B cell (primary cell): ENCODE data around the gene BANF2. TPM values are rescaled to one million over a fixed set of nuclear protein-coding genes. Genes with fewer than 3 reads are reported as not detected.

Source experiments
- ATAC-seq: fragments of 200-7000 bp; cut with Tn5 transposase; one replicate; pipeline ENCODE4 v1.10.0; 2021; ENCODE audit warnings: low read depth, mild to moderate bottlenecking, moderate number of reproducible peaks, moderate library complexity
- CTCF ChIA-PET: fragments of 350-600 bp; sonication (Branson Sonifier 250); formaldehyde crosslinking; loops from one replicate; lab custom pipeline; 2021; ENCODE audit warnings: antibody characterized with exemption, inconsistent platforms; lab: Charles Lee
- POLR2A ChIA-PET: fragments of 350-600 bp; sonication (Branson Sonifier 250); formaldehyde crosslinking; loops from one replicate; lab custom pipeline; 2021; ENCODE audit warnings: antibody characterized with exemption; lab: Charles Lee
- DNase-seq: peaks from one replicate; pipeline ENCODE4 v3.0.0; 2013
- H2AFZ ChIP-seq: 2 replicates; pipeline ENCODE4 v1.6.1; 2012; ENCODE audit warnings: mild to moderate bottlenecking, low read depth, low read length; ENCODE audit not compliant: insufficient read depth, poor library complexity, severe bottlenecking
- H3K27ac ChIP-seq, 2 donors: 1 replicate in 1 of 2; 2 replicates in 1 of 2; pipeline ENCODE4 v1.5.1; 2012 to 2013; ENCODE audit warnings: low read length in 2 of 2, mild to moderate bottlenecking in 2 of 2, moderate library complexity in 1 of 2
- H3K27me3 ChIP-seq, 4 experiments: fragments of 200-600 bp in 1 of 4; sonication (generic) in 1 of 4; replicated peaks in 1 of 4; 1 replicate in 2 of 4; 2 replicates in 2 of 4; pipeline versions ENCODE4 v1.6.1 to v1.7.0; 2013 to 2016; ENCODE audit warnings: low read length in 3 of 4, mild to moderate bottlenecking in 2 of 4, mixed read lengths in 1 of 4, moderate library complexity in 1 of 4; ENCODE audit not compliant: insufficient read depth in 4 of 4, control insufficient read depth in 3 of 4; ENCODE audit errors: control extremely low read depth in 1 of 4
- H3K36me3 ChIP-seq, 2 experiments: replicated peaks in 1 of 2; 1 replicate in 1 of 2; 2 replicates in 1 of 2; pipeline versions ENCODE4 v1.6.1 to v1.7.1; 2013; ENCODE audit warnings: low read length in 1 of 2; ENCODE audit not compliant: insufficient read depth in 2 of 2, control insufficient read depth in 1 of 2; ENCODE audit errors: control extremely low read depth in 1 of 2, extremely low read depth in 1 of 2
- H3K4me1 ChIP-seq, 2 donors: fragments of 200-600 bp in 1 of 2; sonication (generic) in 1 of 2; 1 replicate in 1 of 2; 2 replicates in 1 of 2; pipeline versions ENCODE4 v1.5.1 to v1.6.1; 2013 to 2017; ENCODE audit warnings: low read length in 2 of 2; ENCODE audit not compliant: control insufficient read depth in 2 of 2, insufficient read depth in 2 of 2
- H3K4me2 ChIP-seq: replicated peaks from 2 replicates; pipeline ENCODE3; 2012; ENCODE audit warnings: mild to moderate bottlenecking, low read depth, low read length; ENCODE audit not compliant: poor library complexity, severe bottlenecking
- H3K4me3 ChIP-seq, 5 experiments: fragments of 200-600 bp in 1 of 5; sonication (generic) in 1 of 5; 1 replicate in 3 of 5; 2 replicates in 2 of 5; pipeline versions ENCODE4 v1.5.1 to v1.7.0; 2011 to 2016; ENCODE audit warnings: low read length in 4 of 5, mild to moderate bottlenecking in 4 of 5, low read depth in 2 of 5, control low read depth in 1 of 5, moderate library complexity in 1 of 5; ENCODE audit not compliant: insufficient read depth in 1 of 5; ENCODE audit errors: control extremely low read depth in 1 of 5, extremely low read depth in 1 of 5
- H3K79me2 ChIP-seq: fragments of 200-600 bp; sonication (generic); one replicate; pipeline ENCODE4 v1.6.0; 2016; ENCODE audit warnings: low read length; ENCODE audit not compliant: control insufficient read depth, insufficient read depth
- H3K9ac ChIP-seq: fragments of 200-600 bp; sonication (generic); 2 replicates; pipeline ENCODE4 v1.6.1; 2017; ENCODE audit warnings: mild to moderate bottlenecking, low read length, moderate library complexity
- H3K9me3 ChIP-seq, 3 donors: one replicate each; pipeline versions ENCODE4 v1.6.1 to v1.7.1; 2013; ENCODE audit warnings: low read length in 2 of 3; ENCODE audit not compliant: control insufficient read depth in 2 of 3, insufficient read depth in 1 of 3; ENCODE audit errors: control extremely low read depth in 1 of 3
- H4K20me1 ChIP-seq: 2 replicates; pipeline ENCODE4 v1.6.0; 2012; ENCODE audit warnings: mild to moderate bottlenecking, low read length; ENCODE audit not compliant: insufficient read depth, control insufficient read depth, poor library complexity, severe bottlenecking
- H3K27ac Mint-ChIP-seq: one replicate; pipeline ENCODE4 v1.8.0; 2021; ENCODE audit warnings: mixed read lengths
- H3K27me3 Mint-ChIP-seq: one replicate; pipeline ENCODE4 v1.8.0; 2021; ENCODE audit warnings: mixed read lengths
- H3K4me1 Mint-ChIP-seq: one replicate; pipeline ENCODE4 v1.8.0; 2021; ENCODE audit warnings: mixed read lengths
- H3K4me3 Mint-ChIP-seq: one replicate; pipeline ENCODE4 v1.8.0; 2021; ENCODE audit warnings: mixed read lengths
- H3K9me3 Mint-ChIP-seq: one replicate; pipeline ENCODE4 v1.8.0; 2022; ENCODE audit warnings: mixed read lengths; ENCODE audit not compliant: insufficient read depth
- CTCF ChIP-seq: fragments of 200-600 bp; IDR thresholded peaks from one replicate; pipeline ENCODE4 v1.8.0; 2022; ENCODE audit warnings: antibody characterized with exemption, mild to moderate bottlenecking
- EZH2 ChIP-seq: IDR thresholded peaks from 2 replicates; pipeline ENCODE4 v1.6.1; 2012; ENCODE audit warnings: borderline replicate concordance, low read depth, mild to moderate bottlenecking, moderate library complexity, low read length; ENCODE audit not compliant: insufficient read depth, poor library complexity, severe bottlenecking
- WGBS: methylation state at CpG from one replicate; pipeline ENCODE4 v1.1.5; 2013; ENCODE audit warnings: missing lambda C conversion rate; ENCODE audit not compliant: insufficient coverage; 5-methylcytosine and 5-hydroxymethylcytosine counted together
- intact Hi-C: fragments of 100-400 bp; cut with micrococcal nuclease; formaldehyde crosslinking; loops from one replicate; pipeline ENCODE4 v1.10.0; 2022
- polyA plus RNA-seq: library from polyadenylated mRNA; depleted of rRNA; stranded (reverse); fragments of >200 nt; gene quantifications from 2 replicates; pipeline ENCODE4 v1.2.3, GENCODE V29; 2012
- total RNA-seq, 2 donors: library from RNA; stranded (reverse); fragments of 120-200 nt in 1 of 2; gene quantifications; 1 replicate in 1 of 2; 2 replicates in 1 of 2; pipeline versions ENCODE4 v1.2.3 to v1.2.4, GENCODE V29; 2013 to 2022

The BANF2 gene
- total and polyA plus RNA-seq, 2 donors (not counting 1 experiment from before 2014, with no cell fraction given): not detected

DNA sequence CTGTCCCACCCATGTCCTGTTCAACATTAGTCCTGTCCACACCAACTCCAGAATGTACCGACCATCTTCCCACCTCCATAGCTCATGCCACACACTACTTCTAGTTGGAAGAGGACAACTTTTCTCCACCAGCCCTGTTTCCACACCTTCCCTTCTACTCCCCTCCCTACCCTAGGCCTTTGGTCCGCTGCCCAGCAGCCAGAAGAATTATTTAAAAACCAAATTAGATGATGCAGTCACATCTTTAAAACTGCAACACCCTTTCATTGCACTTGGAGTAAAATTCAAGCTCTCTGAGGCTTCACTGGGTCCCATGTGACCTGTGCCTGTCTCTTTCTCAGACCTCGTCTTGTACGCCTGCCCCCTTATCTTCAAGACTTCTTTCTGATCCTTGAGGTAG, 53.8 kb downstream of the BANF2 start:
- Histone ChIP-seq H3K4me1 (no peaks in the 10 kb centered on the region), H3K79me2 (no peaks in the 10 kb centered on the region), H3K9me3 (peaks cover 0 to 6% (median 6%) of the 10 kb centered on the region in 3 donors), H3K4me2 (no peak overlapping the region), H4K20me1 (no peaks in the 10 kb centered on the region), H3K4me3 (no peak overlapping the region), H3K36me3 (no peaks in the 10 kb centered on the region), H3K27ac (no peak overlapping the region), H3K9ac (no peak overlapping the region), H3K27me3 (peaks cover 0 to 5% (median 0%) of the 10 kb centered on the region in 4 experiments), H2AFZ (no peak overlapping the region)
- TF ChIP-seq CTCF (no peak), EZH2 (no peak)
- no peak for DNase-seq
- H3K27ac Mint-ChIP-seq: no peak overlapping the region
- peaks cover 5% of the 10 kb centered on the region for H3K9me3 Mint-ChIP-seq
- ChIA-PET POLR2A (no interaction called here), CTCF (no interaction called here)
- ATAC-seq: no peak
- no peaks in the 10 kb centered on the region for H3K4me1 Mint-ChIP-seq
- H3K27me3 Mint-ChIP-seq: peaks cover 34% of the 10 kb centered on the region
- intact Hi-C loops: no loop called here
- WGBS: 89% methylated on average over 4 of the region's 4 CpGs
- no peak overlapping the region for H3K4me3 Mint-ChIP-seq

GRCh38 chr20:17756529-17756928, 56.8 kb downstream of the BANF2 start:
- Histone ChIP-seq H3K9ac (no peak overlapping the region), H3K27me3 (peaks cover 0 to 5% (median 0%) of the 10 kb centered on the region in 4 experiments), H3K4me3 (no peak overlapping the region), H3K4me2 (no peak overlapping the region), H3K9me3 (peaks cover 0 to 14% (median 13%) of the 10 kb centered on the region in 3 donors), H4K20me1 (no peaks in the 10 kb centered on the region), H3K36me3 (no peaks in the 10 kb centered on the region), H3K4me1 (no peaks in the 10 kb centered on the region), H2AFZ (no peak overlapping the region), H3K27ac (no peak overlapping the region), H3K79me2 (no peaks in the 10 kb centered on the region)
- peaks cover 30% of the 10 kb centered on the region for H3K27me3 Mint-ChIP-seq
- WGBS: 100% methylated on average over 1 of the region's 6 CpGs
- no peak overlapping the region for H3K27ac Mint-ChIP-seq
- H3K4me1 Mint-ChIP-seq: no peaks in the 10 kb centered on the region
- CTCF ChIA-PET: no interaction called here
- no peak for TF ChIP-seq EZH2
- no peak for TF ChIP-seq CTCF
- intact Hi-C loops: no loop called here
- H3K4me3 Mint-ChIP-seq: no peak overlapping the region
- H3K9me3 Mint-ChIP-seq: peaks cover 5% of the 10 kb centered on the region
- ATAC-seq (no peak), DNase-seq (no peak)
- POLR2A ChIA-PET: no interaction called here
